ENCODE measurements around the gene RPS6KL1. TPM values are rescaled to one million over a fixed set of nuclear protein-coding genes. Genes with fewer than 3 reads are reported as not detected.

Gene RPS6KL1
- total RNA-seq, 4 donors from 2014 or later = 0.86 to 7.5 (median 1.8) TPM

- WGBS = 88% methylated on average over 6 of the region's 6 CpGs
- no peak overlapping the region for H3K27ac ChIP-seq
- no peak for DNase-seq (ENCODE audit: low spot score in 2 of 2)
- no peak for TF ChIP-seq POLR2A (IDR thresholded peaks at IDR 0.05)
- no peak for TF ChIP-seq POLR2AphosphoS5 (IDR thresholded peaks at IDR 0.05)
- TF ChIP-seq EP300 (IDR thresholded peaks at IDR 0.05) = no peak
- TF ChIP-seq CTCF (IDR thresholded peaks at IDR 0.05) = no peak
- no peak overlapping the region for H3K4me3 ChIP-seq
- no peaks in the 10 kb centered on the region for H3K36me3 ChIP-seq
- H3K4me1 ChIP-seq = peaks cover 9% of the 10 kb centered on the region
- no peaks in the 10 kb centered on the region for H3K9me3 ChIP-seq
- no peaks in the 10 kb centered on the region for H3K27me3 ChIP-seq
Observed at GRCh38 chr14:74927225-74927624, 4.2 kb upstream of the RPS6KL1 start.

- Histone ChIP-seq H3K4me1 (peaks cover 15% of the 10 kb centered on the region), H3K27me3 (no peaks in the 10 kb centered on the region), H3K4me3 (no peak overlapping the region), H3K9me3 (no peaks in the 10 kb centered on the region), H3K27ac (no peak overlapping the region), H3K36me3 (no peaks in the 10 kb centered on the region)
- 89% methylated on average over 11 of the region's 11 CpGs for WGBS
- TF ChIP-seq POLR2A (IDR thresholded peaks at IDR 0.05) = no peak
- TF ChIP-seq EP300 (IDR thresholded peaks at IDR 0.05) = no peak
- TF ChIP-seq POLR2AphosphoS5 (IDR thresholded peaks at IDR 0.05) = no peak
- no peak for TF ChIP-seq CTCF (IDR thresholded peaks at IDR 0.05)
- peak in 1 of 2 donors; percentile 50 for DNase-seq (ENCODE audit: low spot score in 2 of 2)
Observed at GRCh38 chr14:74924061-74924460, 1.0 kb upstream of the RPS6KL1 start.

GRCh38 chr14:74921987-74922751 is 891 bp downstream of the RPS6KL1 start:
- no peaks in the 10 kb centered on the region for H3K9me3 ChIP-seq
- 84% methylated on average over 19 of the region's 19 CpGs for WGBS
- H3K4me3 ChIP-seq = peak overlapping the region; percentile 59
- H3K27me3 ChIP-seq = no peaks in the 10 kb centered on the region
- H3K36me3 ChIP-seq = no peaks in the 10 kb centered on the region
- TF ChIP-seq POLR2A (IDR thresholded peaks at IDR 0.05) (no peak), CTCF (IDR thresholded peaks at IDR 0.05) (no peak), EP300 (IDR thresholded peaks at IDR 0.05) (no peak), POLR2AphosphoS5 (IDR thresholded peaks at IDR 0.05) (no peak)
- peak in 1 of 2 donors; percentile 58 for DNase-seq (ENCODE audit: low spot score in 2 of 2)
- no peak overlapping the region for H3K27ac ChIP-seq
- H3K4me1 ChIP-seq = peaks cover 34% of the 10 kb centered on the region

GRCh38 chr14:74921053-74921620 is 1.9 kb downstream of the RPS6KL1 start:
- no peaks in the 10 kb centered on the region for H3K27me3 ChIP-seq
- no peaks in the 10 kb centered on the region for H3K36me3 ChIP-seq
- no peak overlapping the region for H3K27ac ChIP-seq
- DNase-seq (ENCODE audit: low spot score in 2 of 2) = peak in 1 of 2 donors; percentile 53
- TF ChIP-seq CTCF (IDR thresholded peaks at IDR 0.05) = no peak
- TF ChIP-seq POLR2AphosphoS5 (IDR thresholded peaks at IDR 0.05) = no peak
- H3K9me3 ChIP-seq = no peaks in the 10 kb centered on the region
- WGBS = 88% methylated on average over 19 of the region's 19 CpGs
- H3K4me1 ChIP-seq = peaks cover 44% of the 10 kb centered on the region
- H3K4me3 ChIP-seq = no peak overlapping the region

- no peaks in the 10 kb centered on the region for H3K36me3 ChIP-seq
- WGBS = 73% methylated on average over 4 of the region's 4 CpGs
- H3K27me3 ChIP-seq = no peaks in the 10 kb centered on the region
- H3K4me1 ChIP-seq = peaks cover 53% of the 10 kb centered on the region
- TF ChIP-seq POLR2A (IDR thresholded peaks at IDR 0.05) (no peak), CTCF (IDR thresholded peaks at IDR 0.05) (no peak), POLR2AphosphoS5 (IDR thresholded peaks at IDR 0.05) (no peak), EP300 (IDR thresholded peaks at IDR 0.05) (no peak)
- no peak overlapping the region for H3K27ac ChIP-seq
- no peaks in the 10 kb centered on the region for H3K9me3 ChIP-seq
- peak in 1 of 2 donors; percentile 41 for DNase-seq (ENCODE audit: low spot score in 2 of 2)
- no peak overlapping the region for H3K4me3 ChIP-seq
Observed at GRCh38 chr14:74920281-74920680, 2.8 kb downstream of the RPS6KL1 start.

Data from suprapubic skin (tissue), 4 donors.